ENCODE results near the gene LAMA1.

LAMA1 gene

DNA sequence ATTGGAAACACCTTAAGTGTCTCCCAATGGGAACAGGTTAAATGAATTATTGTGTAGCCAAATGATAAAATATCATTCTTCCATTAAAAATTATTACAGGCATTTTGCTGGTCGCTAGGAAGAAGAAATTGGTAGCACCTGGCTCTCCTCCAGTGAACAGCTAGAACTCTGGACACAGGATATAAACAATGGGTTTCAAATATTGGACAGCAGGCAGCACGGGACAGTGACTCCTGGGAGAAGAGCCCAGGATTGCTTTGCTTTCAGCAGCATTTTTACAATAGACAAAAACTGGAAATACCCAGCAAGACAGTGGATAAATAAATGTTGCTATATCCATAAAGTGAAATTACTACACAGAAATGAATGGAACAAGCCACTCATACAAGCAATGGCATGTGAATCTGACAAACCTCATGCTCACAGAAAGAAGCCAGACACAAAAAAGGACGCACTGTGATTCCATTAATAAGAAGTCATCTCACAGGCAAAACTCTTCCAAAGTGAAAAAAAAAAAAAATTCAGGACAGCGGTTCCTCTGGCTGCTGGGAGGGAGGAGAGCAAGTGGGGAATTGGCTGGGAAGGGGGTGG lies 50.5 kb downstream of the LAMA1 start:
- TF ChIP-seq, protein P1, sequence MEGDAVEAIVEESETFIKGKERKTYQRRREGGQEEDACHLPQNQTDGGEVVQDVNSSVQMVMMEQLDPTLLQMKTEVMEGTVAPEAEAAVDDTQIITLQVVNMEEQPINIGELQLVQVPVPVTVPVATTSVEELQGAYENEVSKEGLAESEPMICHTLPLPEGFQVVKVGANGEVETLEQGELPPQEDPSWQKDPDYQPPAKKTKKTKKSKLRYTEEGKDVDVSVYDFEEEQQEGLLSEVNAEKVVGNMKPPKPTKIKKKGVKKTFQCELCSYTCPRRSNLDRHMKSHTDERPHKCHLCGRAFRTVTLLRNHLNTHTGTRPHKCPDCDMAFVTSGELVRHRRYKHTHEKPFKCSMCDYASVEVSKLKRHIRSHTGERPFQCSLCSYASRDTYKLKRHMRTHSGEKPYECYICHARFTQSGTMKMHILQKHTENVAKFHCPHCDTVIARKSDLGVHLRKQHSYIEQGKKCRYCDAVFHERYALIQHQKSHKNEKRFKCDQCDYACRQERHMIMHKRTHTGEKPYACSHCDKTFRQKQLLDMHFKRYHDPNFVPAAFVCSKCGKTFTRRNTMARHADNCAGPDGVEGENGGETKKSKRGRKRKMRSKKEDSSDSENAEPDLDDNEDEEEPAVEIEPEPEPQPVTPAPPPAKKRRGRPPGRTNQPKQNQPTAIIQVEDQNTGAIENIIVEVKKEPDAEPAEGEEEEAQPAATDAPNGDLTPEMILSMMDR (conservative IDR thresholded peaks at IDR 0.05): no peak
- peak overlapping the region; percentile 54 for H3K27ac ChIP-seq

DNA sequence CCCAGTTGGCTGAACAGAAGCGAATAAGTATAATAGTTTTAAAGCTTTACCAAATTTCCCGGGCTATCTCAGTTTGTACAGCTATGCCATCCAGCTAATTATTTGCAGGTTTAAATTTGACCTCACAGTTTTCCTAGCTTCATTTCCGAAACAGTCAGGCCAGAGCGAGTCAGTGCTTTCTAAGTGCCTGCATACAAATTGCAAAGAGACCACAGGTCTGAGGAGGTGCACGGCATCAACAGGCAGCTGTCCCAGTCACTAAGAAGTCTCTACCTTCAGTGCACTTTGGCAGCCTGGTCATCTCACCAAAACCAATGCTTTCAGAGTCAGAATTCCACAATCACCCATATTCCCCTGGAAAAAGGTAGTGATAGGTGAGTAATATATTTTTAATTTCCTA lies 51.9 kb downstream of the LAMA1 start:
- H3K27ac ChIP-seq: no peak overlapping the region
- TF ChIP-seq, protein P1 (conservative IDR thresholded peaks at IDR 0.05): no peak

DNA sequence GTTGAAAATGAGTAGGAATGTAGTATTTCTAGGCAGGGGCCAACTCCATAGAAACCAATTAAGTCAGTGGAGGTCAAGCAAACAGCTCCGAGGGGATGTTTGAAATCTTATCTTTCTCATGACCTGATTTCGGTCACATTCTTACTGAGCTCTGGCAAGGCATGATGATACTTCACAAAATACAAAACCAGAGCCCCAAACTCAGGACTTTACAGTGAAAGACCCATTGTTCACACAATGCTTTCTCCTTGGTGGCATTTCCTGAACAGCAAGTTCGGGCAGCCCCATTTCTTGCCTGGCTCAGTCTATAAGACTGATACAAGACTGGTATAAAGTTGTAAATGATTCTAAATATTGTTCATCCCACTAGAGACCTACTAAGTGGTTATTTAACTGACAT lies 53.3 kb downstream of the LAMA1 start:
- H3K27ac ChIP-seq: no peak overlapping the region
- TF ChIP-seq, protein P1 (conservative IDR thresholded peaks at IDR 0.05): no peak

DNA sequence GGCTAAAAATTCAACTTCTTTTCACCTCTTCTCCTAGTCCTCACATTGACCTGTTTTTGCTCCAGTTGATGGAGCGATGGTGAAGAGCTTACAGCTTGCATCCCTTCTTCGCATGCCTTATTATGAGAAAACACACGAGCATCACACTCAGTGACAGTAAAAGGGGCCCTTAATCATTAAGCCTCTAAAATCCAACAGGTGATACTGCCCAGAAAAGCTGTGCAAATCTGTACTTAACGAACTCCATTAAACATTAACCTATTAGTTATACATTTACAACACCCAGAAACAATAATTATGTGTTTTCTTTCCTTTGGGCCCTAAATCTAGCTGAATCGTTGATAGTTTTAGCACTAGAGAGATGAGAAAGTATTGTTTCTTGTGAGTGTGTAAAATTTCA lies 54.8 kb downstream of the LAMA1 start:
- TF ChIP-seq, protein P1 (conservative IDR thresholded peaks at IDR 0.05): no peak

DNA sequence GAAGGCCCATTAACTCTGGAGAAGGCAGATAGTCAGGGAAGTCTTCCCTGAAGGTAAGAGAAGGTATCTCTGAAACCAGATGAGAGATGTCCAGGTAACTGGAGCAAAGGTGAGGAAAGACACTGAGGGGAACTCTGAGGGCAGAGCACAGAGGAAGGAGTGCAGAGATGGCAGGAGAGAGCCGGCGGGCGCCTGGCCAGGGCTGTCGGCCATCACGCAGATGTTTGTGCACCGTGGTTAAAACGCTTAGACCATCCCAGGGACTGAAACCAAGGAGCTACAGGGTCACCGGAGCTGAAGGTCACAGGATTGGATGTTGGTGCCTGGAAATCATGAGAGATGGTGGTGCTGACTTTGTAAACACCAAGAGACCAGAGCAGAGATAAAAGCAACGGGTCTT lies 55.4 kb downstream of the LAMA1 start:
- H3K27ac ChIP-seq: no peak overlapping the region
- TF ChIP-seq, protein P1 (conservative IDR thresholded peaks at IDR 0.05): no peak

More for the DNA sequence above, 54.8 kb downstream of the LAMA1 start:
- no peak overlapping the region for H3K27ac ChIP-seq

DNA sequence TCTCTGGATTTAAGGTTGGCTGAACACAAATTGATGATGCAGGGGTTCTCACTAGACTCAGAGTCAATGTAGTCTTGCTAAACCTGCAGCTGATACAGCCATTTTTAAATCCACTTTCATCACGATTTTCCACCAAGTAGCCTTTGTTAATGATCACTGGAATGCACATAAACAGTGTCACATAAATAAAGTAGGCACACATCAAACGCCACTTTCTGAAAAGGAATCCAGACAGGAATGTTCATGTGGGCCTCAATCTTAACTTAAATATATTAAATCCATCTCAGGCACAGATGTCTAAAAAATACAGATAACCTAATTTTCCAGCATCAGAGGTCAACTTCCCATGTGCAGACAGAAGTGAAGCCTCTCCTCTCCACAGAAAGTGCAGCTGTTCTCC lies 58.3 kb downstream of the LAMA1 start:
- H3K27ac ChIP-seq: no peak overlapping the region
- TF ChIP-seq, protein P1 (conservative IDR thresholded peaks at IDR 0.05): no peak

DNA sequence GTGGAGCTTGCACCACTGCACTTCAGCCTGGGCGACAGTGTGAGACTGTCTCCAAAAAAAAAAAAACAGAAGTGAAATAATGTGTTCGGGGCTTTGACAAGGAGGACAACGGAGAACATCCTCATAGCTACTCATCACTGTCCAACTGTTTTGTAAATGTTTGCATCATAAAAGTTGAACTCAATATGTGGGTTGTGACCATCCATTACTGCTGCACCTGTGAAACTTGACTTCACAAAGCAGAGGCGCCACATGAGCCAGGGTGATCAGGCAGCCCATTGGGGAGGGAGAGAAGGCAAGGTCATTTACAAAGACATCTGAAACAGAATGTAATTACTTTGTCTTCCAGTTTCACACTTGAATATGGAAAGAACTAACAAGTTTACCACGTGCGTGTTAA lies 61.6 kb downstream of the LAMA1 start:
- TF ChIP-seq, protein P1 (conservative IDR thresholded peaks at IDR 0.05): no peak
- no peak overlapping the region for H3K27ac ChIP-seq
